HepG2 (cell line): ENCODE data around the gene METAP1D. TPM values are rescaled to one million over a fixed set of nuclear protein-coding genes. Genes with fewer than 3 reads are reported as not detected.

ENCODE experiments used
- ATF5 ChIP-seq: sonication (generic); formaldehyde crosslinking; IDR thresholded peaks from 2 replicates; pipeline ENCODE4 v1.4.0; 2020; ENCODE audit warnings: mild to moderate bottlenecking, low read depth, missing genetic modification reagents
- EEA1 ChIP-seq: sonication (generic); formaldehyde crosslinking; IDR thresholded peaks from 2 replicates; pipeline ENCODE4 v1.5.1; 2020; ENCODE audit warnings: mild to moderate bottlenecking, missing genetic modification reagents, borderline replicate concordance
- ELF4 ChIP-seq: sonication (generic); formaldehyde crosslinking; IDR thresholded peaks from 2 replicates; pipeline ENCODE4 v1.5.0; 2020; ENCODE audit warnings: missing genetic modification reagents, mild to moderate bottlenecking, moderate library complexity, borderline replicate concordance
- HMG20A ChIP-seq: IDR thresholded peaks from 2 replicates; pipeline ENCODE4 v1.6.1; 2016; ENCODE audit warnings: borderline replicate concordance
- KLF11 ChIP-seq: IDR thresholded peaks from 2 replicates; pipeline ENCODE4 v1.6.1; 2016; ENCODE audit warnings: missing compliant biosample characterization
- LCORL ChIP-seq, 2 experiments: fragments of 450-650 bp in 1 of 2; sonication (generic) in 1 of 2; formaldehyde crosslinking in 1 of 2; IDR thresholded peaks; 2 replicates each; pipeline versions ENCODE4 v1.5.0 to v1.6.1; 2017 to 2020; ENCODE audit warnings: antibody characterized with exemption in 1 of 2, missing genetic modification reagents in 1 of 2
- NCOR1 ChIP-seq: fragments of 200-600 bp; sonication (generic); IDR thresholded peaks from 2 replicates; pipeline ENCODE4 v1.7.0; 2017; ENCODE audit warnings: antibody characterized with exemption, low read length, borderline replicate concordance
- RBM39 ChIP-seq: fragments of 200-400 bp; formaldehyde crosslinking; IDR thresholded peaks from one replicate; pipeline ENCODE4 v1.6.1; 2018; ENCODE audit warnings: antibody characterized with exemption, mild to moderate bottlenecking, low read depth, low read length; ENCODE audit not compliant: poor library complexity, severe bottlenecking
- SAFB2 ChIP-seq: sonication (generic); formaldehyde crosslinking; IDR thresholded peaks from 2 replicates; pipeline ENCODE4 v1.5.1; 2020; ENCODE audit warnings: missing genetic modification reagents, low read depth, mild to moderate bottlenecking, borderline replicate concordance
- SMARCC2 ChIP-seq: fragments of 450-650 bp; IDR thresholded peaks from 2 replicates; pipeline ENCODE4 v1.6.1; 2017; ENCODE audit warnings: antibody characterized with exemption, mild to moderate bottlenecking
- SNAPC2 ChIP-seq: sonication (generic); formaldehyde crosslinking; IDR thresholded peaks from 2 replicates; pipeline ENCODE4 v1.8.1; 2022; ENCODE audit warnings: mild to moderate bottlenecking, missing genetic modification reagents
- SOX13 ChIP-seq, 3 experiments: fragments of 450-650 bp in 1 of 3; sonication (generic) in 1 of 3; formaldehyde crosslinking in 1 of 3; IDR thresholded peaks in 2 of 3; conservative IDR thresholded peaks in 1 of 3; 2 replicates each; pipeline versions ENCODE4 v1.5.0 to v1.6.1; 2016 to 2020; ENCODE audit warnings: antibody characterized with exemption in 1 of 3, mild to moderate bottlenecking in 1 of 3, missing compliant biosample characterization in 1 of 3, missing genetic modification reagents in 1 of 3, moderate library complexity in 1 of 3
- TRAFD1 ChIP-seq: sonication (generic); formaldehyde crosslinking; IDR thresholded peaks from 2 replicates; pipeline ENCODE4 v1.5.1; 2020; ENCODE audit warnings: missing genetic modification reagents, mild to moderate bottlenecking, borderline replicate concordance
- ZBTB25 ChIP-seq: IDR thresholded peaks from 2 replicates; pipeline ENCODE4 v1.6.1; 2018; ENCODE audit warnings: missing genetic modification reagents
- ZBTB43 ChIP-seq: sonication (generic); formaldehyde crosslinking; conservative IDR thresholded peaks from 2 replicates; pipeline ENCODE4 v1.4.0; 2020; ENCODE audit warnings: missing genetic modification reagents
- ZNF501 ChIP-seq: sonication (generic); formaldehyde crosslinking; IDR thresholded peaks from 2 replicates; pipeline ENCODE4 v1.5.1; 2020; ENCODE audit warnings: mild to moderate bottlenecking, moderate library complexity, missing genetic modification reagents
- ZNF576 ChIP-seq: sonication (generic); formaldehyde crosslinking; IDR thresholded peaks from 2 replicates; pipeline ENCODE4 v1.4.0; 2020; ENCODE audit warnings: mild to moderate bottlenecking, missing genetic modification reagents
- ZNF691 ChIP-seq: sonication (generic); formaldehyde crosslinking; IDR thresholded peaks from 2 replicates; pipeline ENCODE4 v1.4.0; 2020; ENCODE audit warnings: missing genetic modification reagents, low read depth, mild to moderate bottlenecking, borderline replicate concordance
- ZNF878 ChIP-seq: sonication (generic); formaldehyde crosslinking; IDR thresholded peaks from 2 replicates; pipeline ENCODE4 v1.8.1; 2023; ENCODE audit warnings: mild to moderate bottlenecking, missing genetic modification reagents, moderate library complexity
- ZSCAN31 ChIP-seq: sonication (generic); formaldehyde crosslinking; IDR thresholded peaks from 2 replicates; pipeline ENCODE4 v1.5.0; 2020; ENCODE audit warnings: low read depth, mild to moderate bottlenecking, missing genetic modification reagents
- polyA plus RNA-seq, 8 experiments: library from polyadenylated mRNA; depleted of rRNA in 3 of 8; stranded (reverse) in 7 of 8; unstranded in 1 of 8; fragments of >200 nt; fragmentation: Illumina TruSeq in 4 of 8; extraction: Trizol in 4 of 8; gene quantifications; 2 replicates each; pipeline versions ENCODE4 v1.2.1 to v1.2.3, GENCODE V29; 2011 to 2016; ENCODE audit warnings: low read depth in 4 of 8, missing spikeins in 1 of 8, mixed read lengths in 1 of 8; ENCODE audit not compliant: insufficient read depth in 1 of 8
- total RNA-seq, 5 experiments: library from RNA; depleted of rRNA; stranded (reverse); fragments of >200 nt; fragmentation: Illumina TruSeq; extraction: Trizol; gene quantifications; 2 replicates each; pipeline ENCODE4 v1.2.3, GENCODE V29; 2016; ENCODE audit warnings: low read depth in 1 of 5

METAP1D gene
- total and polyA plus RNA-seq, 2 of the 13 experiments (the other 11 are each of a cell fraction or from before 2014, with no cell fraction given) = 14.7 to 21.6 TPM

- 0 out of 2 replicates have a peak, but pooled peaks have one; percentile 63 for TF ChIP-seq ZNF576 (CRISPR knock-in tag)
- TF ChIP-seq ZNF691 = peak; percentile 97; the same call in 1 of the 2 replicates
- TF ChIP-seq ZBTB43 (CRISPR knock-in tag) = peak; percentile 86; the same call in 1 of the 2 replicates
- TF ChIP-seq ZNF878 = peak; percentile 87
- peak; percentile 99 for TF ChIP-seq ZSCAN31 (CRISPR knock-in tag)
- no peak for TF ChIP-seq RBM39
- peak; percentile 79; the same call in 1 of the 2 replicates for TF ChIP-seq EEA1 (CRISPR knock-in tag)
- peak; percentile 78; the same call in 1 of the 2 replicates for TF ChIP-seq KLF11
- TF ChIP-seq SMARCC2 = no peak
- peak; percentile 95 for TF ChIP-seq SAFB2 (CRISPR knock-in tag)
- no peak for TF ChIP-seq LCORL (IDR thresholded peaks at IDR 0.05)
- no peak; the same call in 1 of the 2 replicates for TF ChIP-seq LCORL (CRISPR knock-in tag; IDR thresholded peaks at IDR 0.05)
- no peak; the same call in 1 of the 2 replicates for TF ChIP-seq SOX13 (IDR thresholded peaks at IDR 0.05)
- peak in 1 of 2 experiments; percentile 65; a peak in 2 of 4 replicates for TF ChIP-seq SOX13 (CRISPR knock-in tag; conservative IDR thresholded peaks at IDR 0.05 in 1 of 2, IDR thresholded peaks at IDR 0.05 in 1 of 2)
- TF ChIP-seq HMG20A (CRISPR knock-in tag) = peak; percentile 34; the same call in 1 of the 2 replicates
- peak; percentile 88; the same call in 1 of the 2 replicates for TF ChIP-seq ATF5 (CRISPR knock-in tag)
- peak; percentile 86 for TF ChIP-seq ZBTB25 (CRISPR knock-in tag)
- peak; percentile 96 for TF ChIP-seq ZNF501 (CRISPR knock-in tag)
- no peak; the same call in 1 of the 2 replicates for TF ChIP-seq ELF4 (CRISPR knock-in tag)
- TF ChIP-seq NCOR1 = peak; percentile 26; the same call in 1 of the 2 replicates
- no peak for TF ChIP-seq TRAFD1
- no peak for TF ChIP-seq SNAPC2
These were observed at the start of gene METAP1D (continued) for GRCh38 chr2:171999604-172000469.
